NCI-H82 (cell line): ENCODE measurements around the gene BANP.

Experiments used
- DNase-seq: peaks from one replicate; lab custom pipeline; 2025; lab: John Stamatoyannopoulos, UW

The BANP gene

DNA sequence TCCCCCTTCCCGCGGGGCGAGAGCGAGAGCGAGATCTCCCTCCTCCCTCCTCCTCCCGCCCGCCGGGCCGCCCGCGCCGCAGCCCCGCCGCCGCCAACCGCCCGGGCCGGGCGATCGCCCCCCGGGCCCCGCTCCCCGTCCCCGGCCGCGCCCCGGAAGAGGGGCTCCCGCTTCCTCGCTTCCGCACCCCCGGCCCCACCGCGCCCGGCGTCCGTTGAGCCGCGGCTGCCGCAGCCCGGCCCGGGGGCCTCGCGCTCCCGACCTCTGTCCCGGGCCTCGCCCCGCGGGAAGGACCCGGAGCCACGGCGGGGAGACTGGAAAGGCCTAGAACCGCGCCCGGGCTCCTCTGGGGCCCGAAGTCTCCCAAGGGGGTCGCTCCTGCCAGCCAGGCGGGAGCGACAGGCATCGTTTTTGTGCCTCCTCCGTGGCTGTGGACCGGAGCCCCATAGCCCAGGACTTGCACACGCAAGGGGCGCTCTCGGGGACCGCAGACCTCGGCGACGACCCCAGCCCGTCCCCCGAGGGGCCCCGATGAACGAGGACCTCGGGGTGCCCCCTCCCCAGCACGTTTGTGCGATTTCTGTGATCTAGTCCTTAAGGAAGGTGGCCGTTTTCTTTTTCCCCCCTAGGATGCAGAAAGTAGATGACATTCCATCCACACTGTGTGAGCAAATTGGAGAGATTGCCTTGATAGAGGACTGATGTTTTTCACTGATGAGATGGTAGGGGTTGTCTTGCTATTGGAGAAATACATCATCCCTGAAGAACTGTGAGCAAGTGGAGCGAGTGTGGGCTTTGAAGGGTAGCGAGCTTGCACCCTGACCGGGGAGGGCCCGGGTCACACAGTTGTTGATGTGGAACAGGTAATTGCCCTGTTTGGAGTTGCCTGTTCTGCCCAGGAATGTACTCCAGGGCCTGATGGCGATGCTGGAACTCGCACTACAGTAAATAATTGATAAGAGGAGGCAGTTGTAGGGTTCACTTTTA, 611 bp downstream of the BANP start:
- peak; percentile 42 for DNase-seq

DNA sequence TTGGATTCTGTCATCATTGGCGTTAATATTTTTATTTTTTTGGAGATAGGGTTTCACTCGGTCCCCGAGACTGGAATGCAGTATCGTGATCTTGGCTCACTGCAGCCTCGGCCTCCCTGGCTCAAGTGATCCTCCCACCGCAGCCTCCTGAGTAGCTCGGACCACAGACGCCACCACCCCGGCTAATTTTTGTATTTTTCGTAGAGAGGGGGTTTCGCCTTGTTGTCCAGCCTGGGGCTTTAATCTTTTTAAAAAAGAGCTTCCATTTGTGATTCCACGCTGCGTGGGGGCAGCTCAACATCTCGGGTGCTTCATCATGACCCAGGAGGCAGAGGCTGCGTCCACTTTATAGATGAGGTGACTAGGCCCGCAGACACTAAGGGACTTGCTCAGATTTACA, 1.5 kb downstream of the BANP start:
- DNase-seq: no peak

DNA sequence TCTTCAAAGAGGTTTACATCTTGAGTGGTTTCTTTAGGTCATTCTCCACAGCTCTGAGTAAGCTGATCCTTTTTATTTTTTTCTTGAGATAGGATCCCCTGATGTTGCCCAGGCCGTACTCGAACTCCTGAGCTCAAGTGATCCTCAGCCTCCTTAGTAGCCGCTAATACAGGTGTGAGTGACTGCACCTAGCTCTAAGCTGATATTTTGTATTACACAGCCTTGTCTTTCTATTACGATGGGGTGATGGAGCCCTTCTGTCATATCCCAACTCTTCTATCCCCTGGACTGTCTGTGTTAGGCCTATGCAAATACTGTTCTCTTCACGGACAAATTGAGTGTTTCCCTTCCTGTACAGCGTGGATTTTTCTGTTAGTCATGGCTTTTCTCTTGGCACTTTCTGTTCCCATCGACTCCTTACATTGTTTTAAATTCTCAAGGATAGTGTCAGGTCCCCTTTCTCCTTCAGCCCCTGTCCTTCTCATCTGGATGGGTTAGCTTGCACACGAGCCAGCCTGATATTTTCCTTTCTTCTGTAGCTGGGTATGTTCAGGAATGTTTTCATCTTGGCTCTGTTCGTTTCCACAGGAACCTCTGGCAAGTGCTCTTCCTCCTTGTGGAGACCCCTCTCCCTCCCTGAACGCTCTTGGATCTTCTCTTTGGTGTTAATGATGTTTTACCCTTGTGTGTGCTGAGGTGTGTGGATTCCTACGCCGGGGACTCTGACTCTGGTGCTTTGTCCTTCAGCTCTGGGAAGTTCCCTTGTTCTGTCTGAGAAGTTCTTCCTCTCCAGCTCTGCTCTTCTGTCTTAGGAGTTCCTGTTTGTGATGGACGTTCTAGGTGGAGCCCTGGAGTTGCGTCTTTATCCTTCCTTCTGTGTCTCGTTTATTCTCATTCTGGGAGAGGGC, 2.3 kb downstream of the BANP start:
- no peak for DNase-seq

DNA sequence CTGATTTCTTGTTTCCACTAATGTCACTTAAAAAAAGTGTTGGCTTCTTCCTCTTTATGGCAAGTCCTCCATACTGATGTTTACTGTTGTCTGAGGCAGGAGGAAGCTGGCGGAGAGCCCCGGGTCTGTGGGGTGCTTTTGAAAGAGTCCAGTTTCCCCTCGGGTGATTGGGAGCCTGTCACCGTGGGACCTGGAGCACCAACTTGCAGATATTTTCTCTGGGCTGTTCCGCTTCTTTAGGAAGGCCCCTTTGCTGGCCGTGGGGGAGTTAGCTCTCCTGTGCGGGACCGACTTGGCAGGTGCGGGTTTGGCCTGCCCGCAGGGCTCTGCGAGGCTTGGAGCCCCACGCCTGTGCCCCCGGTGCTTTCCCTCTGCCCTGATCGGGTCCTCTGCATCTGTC, 3.1 kb downstream of the BANP start:
- DNase-seq: no peak

DNA sequence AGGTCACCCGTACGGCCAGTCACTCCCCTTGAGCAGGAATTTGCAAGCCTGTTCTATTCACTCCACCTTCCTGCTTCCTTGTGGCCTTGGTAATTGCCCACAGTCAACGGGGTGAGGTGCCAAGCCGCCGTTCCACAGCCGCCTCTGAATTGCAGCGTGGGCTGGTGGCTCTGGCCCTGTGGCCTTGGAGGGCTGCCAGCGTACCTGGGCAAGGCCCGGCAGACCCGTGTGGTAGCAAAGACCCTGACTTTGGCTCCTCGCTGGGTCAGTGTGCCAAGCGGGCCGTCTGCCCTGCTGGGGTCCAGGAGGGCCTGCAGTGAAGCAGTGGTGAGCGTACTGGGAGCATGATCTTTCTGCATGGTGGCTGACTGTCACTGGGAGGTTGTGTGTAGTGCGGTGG, 3.6 kb downstream of the BANP start:
- no peak for DNase-seq

DNA sequence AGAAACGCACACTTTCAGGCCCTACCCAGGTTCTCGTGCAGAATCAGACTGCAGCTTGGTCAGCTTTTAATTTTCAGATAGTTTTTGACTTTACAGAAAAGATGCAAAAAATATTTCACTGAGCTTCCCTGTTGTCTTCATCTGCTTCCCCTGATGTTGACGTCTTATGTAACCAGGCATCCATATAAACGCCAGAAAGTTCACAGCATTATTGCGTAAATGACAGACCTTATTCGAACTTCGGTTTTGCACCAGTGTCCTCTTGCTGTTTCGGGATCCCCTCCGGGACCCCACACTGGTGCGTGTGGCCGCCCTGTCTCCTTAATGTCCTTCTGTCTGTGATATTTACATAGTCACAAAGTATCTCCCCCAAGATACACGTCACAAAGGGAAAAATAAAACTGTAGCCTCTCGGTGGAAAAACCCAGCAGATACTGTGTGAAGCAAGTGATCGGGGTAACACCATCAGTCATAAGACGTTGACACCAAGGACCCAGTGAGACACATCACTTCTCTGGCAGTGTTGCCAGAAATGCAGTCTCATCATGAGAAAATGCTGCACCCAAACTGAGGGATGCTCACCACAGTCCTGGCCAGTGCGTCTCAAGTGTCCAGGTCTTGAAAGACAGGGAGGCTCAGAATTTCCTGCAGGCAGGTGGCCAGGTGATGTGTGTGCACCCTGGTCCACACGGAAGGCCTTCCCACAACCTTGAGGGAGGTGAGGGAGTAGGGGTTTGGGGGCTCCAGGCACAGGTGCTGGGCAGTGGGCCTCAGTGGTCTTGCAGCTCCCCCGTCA, 4.3 kb downstream of the BANP start:
- no peak for DNase-seq

DNA sequence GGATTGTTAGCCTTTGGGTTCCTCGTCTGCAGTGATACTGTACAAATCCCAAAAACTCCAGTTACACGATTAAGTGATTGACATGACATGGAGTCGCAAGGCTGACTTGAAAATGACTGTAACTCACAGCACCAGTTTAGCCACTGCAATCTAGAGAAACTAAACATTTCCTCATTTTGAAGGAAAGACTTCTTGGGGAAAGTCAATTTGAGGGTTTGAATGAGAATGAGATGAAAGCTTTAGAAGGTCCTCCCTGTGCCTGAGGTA, 4.8 kb downstream of the BANP start:
- DNase-seq: no peak

DNA sequence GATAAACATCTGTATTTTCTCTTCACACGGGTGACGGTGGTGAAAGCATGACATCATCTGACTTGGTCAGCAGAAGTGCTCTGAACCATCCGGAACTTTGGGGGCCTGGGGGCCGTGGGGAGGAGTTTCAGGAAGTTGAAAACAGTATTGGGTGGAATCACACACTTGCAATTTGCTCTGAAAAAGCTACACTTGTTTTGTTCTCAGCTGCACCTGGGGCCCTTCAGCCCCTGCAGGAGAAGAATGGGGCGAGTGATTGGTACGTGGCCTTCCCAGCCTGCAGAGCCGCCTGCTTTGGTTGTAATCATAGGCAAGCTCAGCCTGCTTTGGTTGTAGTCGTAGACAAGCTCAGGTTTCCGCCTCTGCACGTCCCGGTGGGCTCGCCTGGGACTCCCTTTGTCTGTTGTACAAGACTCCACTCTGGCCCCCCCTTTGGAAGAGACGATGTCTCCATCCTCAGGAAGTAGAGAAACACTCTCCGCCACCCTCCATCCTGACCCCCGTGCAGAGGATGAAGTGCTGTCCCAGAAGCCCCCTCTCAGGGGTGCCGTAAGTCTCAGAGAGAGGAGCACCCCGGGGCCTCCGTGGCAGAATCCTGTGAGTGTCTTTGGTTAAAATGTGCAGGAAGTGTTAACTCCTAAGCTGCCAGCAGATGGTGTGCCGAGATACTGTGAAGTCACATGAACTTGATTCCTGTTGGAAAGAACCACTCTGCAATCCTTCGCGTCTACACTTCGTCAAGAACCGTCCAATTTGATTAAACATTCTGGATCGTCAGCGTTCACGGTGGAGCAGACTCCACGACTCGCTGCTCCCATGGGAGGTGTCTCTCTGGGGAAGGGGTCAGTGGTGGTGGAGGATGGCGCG, 5.4 kb downstream of the BANP start:
- peak; percentile 58 for DNase-seq

DNA sequence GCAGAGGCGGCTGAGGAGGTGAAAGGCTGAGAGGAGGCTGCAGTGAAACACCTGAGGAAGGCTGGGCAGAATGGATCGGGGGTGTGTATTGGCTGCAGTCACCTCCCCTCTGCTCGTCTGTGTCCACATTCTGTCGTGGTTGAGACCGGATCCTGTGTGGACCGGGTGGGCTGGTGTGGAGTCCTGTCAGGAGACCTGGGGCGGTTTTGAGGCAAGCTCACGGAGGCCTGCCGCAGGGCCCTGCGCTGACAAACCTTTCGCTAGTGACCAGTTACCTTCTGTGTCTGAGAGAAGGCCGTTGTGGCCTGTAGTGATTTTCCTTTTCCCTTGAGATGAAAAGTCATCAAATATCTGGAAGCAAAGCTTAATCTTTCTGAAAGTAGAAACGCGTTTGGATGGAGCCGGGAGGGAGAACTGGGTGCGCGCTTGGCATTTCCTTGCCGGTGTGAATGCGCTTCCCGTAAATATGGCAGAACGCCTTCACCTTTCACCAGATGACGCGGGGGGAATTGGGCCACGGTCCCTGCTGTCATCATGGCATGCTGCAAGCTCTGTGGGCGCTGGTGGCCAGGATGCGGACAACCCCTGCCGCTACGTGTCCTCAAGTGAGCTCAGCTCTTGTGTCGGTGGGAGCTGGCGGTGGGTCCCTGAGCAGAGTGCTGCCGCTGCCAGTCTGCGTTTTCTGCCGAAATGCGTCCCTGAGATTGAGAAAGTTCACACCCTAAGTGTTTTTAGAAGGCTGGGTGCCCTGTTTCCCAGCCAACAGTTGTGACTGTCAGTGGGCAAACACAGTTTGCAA, 6.3 kb downstream of the BANP start:
- no peak for DNase-seq

DNA sequence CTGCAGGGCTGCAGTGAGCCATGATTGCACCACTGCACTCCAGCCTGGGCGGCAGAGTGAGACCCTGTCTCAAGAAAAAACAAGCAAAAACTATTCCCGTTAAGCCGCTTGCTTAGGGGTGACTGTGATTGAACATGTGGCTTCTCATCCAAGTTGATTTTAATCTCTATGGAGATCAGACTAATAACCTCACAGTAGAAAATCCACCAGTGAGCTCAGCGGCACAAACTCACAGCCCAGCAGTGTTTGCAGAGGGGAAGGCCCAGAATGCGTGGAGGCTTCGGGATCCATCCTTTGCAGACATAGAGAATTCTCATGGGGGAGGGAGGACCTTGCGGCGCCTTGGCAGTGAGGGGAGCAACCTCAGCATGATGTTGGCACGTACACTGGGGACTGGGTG, 7.4 kb downstream of the BANP start:
- peak; percentile 77 for DNase-seq

DNA sequence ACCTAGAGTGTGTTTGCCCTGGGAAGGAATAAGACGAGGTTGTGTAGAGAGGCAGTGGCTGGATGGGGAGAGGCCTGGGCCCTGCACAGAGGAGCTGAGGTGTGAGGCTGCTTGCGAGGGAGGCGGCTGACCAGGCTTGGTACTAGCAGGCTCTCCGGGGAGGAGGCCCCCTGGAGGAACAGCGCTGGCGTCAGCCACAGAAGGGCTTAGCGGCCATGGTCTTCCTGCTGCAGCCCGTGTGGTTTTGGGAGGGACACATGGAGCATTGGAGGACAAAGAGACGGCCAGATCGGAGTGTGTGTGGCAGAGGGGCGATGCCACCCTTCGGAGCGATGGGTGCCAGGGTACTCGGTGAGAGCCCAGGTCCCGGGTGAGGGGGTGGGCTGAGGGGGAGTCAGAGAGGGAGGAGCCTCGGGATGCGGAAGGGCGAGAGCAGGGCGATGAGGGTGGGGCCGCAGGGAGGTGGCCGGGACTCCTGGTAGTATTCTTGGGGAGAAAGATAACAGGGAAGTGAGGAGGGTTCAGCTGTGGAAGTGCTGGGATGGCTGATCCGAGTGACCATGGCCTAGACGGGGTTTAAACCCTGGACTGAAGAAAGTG, 8.3 kb downstream of the BANP start:
- peak; percentile 23 for DNase-seq

DNA sequence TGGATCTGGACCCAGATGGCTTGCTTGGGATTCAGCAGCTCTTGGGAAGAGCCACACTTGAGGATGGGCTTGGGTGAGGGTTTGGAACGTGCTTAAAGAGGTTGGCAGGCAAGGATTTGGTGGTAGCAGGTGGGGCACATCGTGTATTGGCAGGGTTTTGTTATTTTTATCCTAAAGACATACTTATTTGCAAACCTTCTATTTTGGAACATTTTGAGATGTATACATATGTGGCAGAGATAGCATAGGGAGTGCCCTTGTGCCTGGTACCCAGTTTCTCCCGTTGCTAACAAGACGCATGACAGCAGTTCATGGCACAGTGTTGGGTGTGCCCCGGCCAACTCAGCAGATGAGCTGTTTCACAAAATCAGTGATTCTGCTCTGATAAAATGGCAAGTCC, 9.1 kb downstream of the BANP start:
- no peak for DNase-seq

DNA sequence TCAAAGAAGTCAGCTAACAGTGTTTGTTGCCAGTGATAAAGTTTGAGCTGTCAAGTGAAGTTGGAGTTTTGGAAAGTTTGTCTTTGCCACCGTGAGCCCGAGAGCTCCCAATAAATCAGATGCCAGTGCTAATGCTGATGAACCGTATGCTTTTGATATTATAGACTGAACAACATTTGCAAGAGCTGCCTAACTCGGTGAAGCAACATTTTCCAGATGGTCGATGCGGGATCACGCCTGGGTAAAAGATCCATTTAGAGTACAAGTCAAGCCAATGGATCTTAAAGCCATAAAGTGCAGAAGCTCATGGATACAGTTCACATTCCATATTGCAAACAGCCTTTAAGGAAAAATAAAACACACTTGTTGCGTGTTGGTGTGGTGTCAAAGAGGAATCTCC, 9.6 kb downstream of the BANP start:
- DNase-seq: peak; percentile 25

DNA sequence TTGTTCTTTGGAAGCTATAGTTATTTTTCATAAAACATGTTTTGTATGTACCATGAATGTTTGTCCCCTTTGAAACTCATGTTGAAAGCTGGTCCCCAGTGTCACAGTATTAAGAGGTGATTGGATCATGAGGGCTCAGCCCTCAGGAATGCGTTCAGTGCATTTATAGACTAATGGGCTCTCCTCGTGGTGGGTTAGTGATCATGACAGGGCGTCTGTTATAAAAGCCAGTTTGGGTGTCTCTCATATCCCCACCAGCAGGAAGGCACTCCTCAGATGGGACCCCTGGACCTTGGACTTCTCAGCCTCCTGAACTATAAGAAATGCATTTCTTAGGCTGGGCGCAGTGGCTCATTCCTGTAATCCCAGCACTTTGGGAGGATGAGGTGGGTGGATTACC, 10.4 kb downstream of the BANP start:
- DNase-seq: peak; percentile 78

DNA sequence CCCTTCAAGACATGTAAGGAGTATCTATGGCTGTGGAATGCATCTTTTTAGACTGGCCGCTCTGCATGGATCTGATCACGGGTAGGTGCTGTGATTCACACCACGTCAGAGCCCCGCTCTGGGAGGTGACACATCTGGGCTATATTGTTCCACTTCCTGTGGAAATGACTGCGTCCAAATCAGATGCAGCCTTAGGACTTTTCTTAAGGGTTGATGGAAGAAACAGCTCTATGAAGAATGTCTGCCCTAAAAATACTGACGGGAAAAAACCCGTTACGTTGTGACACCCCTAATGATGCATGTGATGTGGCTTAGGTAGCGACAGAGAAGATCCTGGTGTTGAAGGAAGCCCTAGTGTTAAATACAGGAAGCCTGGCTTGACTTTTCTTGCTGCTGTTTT, 12.2 kb downstream of the BANP start:
- DNase-seq: no peak

DNA sequence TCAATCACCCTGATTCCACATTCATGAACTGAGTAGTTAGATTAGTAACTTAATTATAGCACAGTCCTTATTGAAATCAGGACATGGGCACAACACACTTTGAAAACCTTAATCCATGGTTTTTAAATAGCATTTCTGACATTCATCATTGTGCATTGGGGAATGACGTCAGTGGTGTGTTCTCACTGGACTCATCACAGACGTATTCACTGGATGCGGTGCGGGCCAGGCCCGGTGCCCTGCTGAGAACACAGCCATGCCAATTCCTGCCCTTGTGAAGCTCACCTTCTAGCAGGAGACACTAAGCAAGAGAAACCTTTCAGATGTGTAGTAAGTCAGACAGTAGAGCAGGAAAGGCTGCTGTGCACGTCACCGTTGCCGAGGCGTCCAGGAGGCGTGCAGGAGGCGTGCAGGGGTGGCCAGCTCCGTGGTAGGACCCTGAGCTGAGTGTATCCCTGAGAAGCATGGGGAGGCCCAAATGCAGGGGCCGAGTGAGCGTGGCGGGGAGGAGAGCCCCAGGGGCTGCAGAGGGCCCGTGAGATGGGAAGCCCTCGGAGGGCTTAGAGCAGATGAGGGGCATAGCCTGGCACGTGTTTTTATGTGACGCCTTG, 12.9 kb downstream of the BANP start:
- DNase-seq: no peak

DNA sequence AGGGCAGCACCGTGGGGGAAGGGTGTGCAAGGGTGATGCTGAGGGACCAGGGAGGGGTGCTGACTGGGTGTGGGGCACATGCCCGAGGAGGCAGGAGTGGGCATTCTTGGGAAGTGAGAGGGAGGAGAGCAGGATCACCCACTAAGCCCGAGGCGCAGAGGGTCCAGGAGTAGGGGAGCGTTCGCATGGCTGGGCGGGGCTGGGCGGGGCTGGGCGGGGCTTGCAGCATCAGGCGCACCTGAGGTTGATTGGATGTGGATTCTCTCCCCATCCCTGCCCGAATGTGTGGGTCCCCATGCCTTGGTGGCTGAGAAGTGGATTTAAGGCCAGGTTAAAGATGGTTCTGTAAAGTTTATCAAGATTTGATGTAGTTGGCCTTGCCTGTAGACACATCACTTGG, 14.2 kb downstream of the BANP start:
- no peak for DNase-seq

DNA sequence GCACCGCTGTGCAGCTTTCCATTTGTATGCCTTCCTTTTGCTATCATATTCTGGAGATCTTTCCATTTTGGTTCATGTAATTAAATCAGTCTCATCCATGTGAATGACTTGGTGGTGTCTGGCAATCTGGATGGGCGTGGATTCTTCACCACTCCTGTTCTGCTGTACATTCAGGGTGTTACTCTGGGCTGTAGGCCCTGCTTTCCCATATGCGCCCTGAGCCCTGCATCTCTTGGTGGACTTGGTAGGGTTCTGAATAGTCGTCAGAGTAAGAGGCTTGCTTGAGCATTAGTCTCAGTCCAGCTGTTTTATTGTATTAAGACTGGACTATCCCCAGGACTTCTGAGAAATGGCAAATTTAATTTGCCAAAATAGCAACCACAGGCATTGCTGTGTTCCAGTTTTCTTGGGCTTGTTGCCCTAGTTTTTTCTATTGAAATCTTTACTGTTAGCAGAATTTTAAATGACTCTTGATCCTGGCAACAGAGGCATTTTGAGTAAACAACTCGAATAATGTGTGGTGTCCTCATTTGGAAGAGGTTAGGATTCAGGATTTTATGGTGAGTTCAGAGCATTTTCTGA, 14.9 kb downstream of the BANP start:
- peak; percentile 13 for DNase-seq

DNA sequence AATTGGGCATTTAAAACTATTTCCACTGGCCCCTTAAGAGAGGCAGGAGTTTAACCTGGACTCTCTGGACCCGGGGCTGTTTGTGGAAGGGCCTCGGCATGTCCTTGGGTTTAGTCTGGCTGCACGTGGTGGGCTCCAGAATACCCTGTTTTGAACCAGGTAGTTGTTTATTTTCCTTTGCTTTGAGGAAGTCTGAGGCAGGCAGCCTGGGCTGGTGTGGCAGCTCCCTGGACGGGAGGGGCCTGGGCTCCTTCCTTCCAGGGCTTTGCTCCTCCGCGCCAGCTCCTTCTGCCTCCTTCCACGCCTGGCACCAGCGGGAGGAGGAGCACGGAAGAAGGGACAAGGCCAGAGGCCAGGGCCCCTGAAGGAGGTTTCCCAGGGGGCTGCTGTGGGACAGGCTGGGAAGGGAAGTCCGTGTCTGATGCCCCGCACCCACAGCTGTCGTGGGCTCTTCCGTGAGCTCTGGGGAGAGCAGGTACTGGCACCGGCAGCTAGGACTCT, 15.5 kb downstream of the BANP start:
- no peak for DNase-seq
